ENCODE data around the gene DLL1.

DNA sequence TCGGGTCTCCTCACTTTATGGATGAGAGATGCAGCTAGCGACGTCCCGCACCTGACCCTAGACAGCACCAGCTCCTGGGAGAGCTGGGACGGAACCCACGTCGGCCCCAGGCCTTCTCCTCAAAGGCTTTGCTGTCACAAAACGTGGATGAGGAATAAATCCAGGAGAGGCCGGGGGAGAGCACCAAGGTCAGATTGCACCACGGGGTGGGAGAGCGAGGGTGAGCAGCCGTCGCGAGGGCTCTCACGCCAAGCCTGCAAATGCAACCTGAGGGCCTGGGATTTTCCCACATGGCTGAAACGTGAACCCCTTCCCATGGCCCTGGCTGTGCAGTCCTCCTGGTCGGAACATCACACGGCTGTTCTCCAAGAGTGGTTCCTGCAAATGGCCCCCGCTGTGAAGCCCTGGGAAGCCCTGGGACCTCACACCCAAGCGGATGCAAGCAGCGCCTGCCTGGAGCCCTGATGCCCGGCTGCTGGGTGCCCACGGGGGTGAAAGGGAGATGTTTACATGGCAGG lies 45.3 kb downstream of the DLL1 start:
- TF ChIP-seq, protein P1, sequence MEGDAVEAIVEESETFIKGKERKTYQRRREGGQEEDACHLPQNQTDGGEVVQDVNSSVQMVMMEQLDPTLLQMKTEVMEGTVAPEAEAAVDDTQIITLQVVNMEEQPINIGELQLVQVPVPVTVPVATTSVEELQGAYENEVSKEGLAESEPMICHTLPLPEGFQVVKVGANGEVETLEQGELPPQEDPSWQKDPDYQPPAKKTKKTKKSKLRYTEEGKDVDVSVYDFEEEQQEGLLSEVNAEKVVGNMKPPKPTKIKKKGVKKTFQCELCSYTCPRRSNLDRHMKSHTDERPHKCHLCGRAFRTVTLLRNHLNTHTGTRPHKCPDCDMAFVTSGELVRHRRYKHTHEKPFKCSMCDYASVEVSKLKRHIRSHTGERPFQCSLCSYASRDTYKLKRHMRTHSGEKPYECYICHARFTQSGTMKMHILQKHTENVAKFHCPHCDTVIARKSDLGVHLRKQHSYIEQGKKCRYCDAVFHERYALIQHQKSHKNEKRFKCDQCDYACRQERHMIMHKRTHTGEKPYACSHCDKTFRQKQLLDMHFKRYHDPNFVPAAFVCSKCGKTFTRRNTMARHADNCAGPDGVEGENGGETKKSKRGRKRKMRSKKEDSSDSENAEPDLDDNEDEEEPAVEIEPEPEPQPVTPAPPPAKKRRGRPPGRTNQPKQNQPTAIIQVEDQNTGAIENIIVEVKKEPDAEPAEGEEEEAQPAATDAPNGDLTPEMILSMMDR (IDR thresholded peaks at IDR 0.05) = no peak
- no peak for TF ChIP-seq EP300 (IDR thresholded peaks at IDR 0.05)
